Sigmoid colon (tissue), 7 donors: Measurements from ENCODE around the gene NUP188. TPM values are rescaled to one million over a fixed set of nuclear protein-coding genes. Genes with fewer than 3 reads are reported as not detected.
A peak's percentile ranks its signal among the peaks of the same experiment; 100 is the strongest.

Experiments used
- DNase-seq: peaks from one replicate; pipeline ENCODE4 v3.0.0-alpha.2; 2019
- H3K27ac ChIP-seq, 4 donors: fragments of 200-600 bp; sonication (generic); one replicate each; pipeline ENCODE4 v1.5.1; 2016 to 2019; ENCODE audit warnings: mild to moderate bottlenecking in 1 of 4
- H3K27me3 ChIP-seq, 3 donors: fragments of 200-600 bp; sonication (generic); one replicate each; pipeline ENCODE4 v1.5.1; 2019; ENCODE audit warnings: mild to moderate bottlenecking in 1 of 3
- H3K36me3 ChIP-seq, 4 donors: fragments of 200-600 bp; sonication (generic); one replicate each; pipeline ENCODE4 v1.5.1; 2016 to 2019
- H3K4me1 ChIP-seq, 4 donors: fragments of 200-600 bp; sonication (generic); one replicate each; pipeline ENCODE4 v1.5.1; 2017 to 2019
- H3K4me3 ChIP-seq, 4 donors: fragments of 200-600 bp; sonication (generic); one replicate each; pipeline ENCODE4 v1.5.1; 2017 to 2019; ENCODE audit warnings: mild to moderate bottlenecking in 2 of 4, moderate library complexity in 1 of 4
- H3K9me3 ChIP-seq, 4 donors: fragments of 200-600 bp in 3 of 4; sonication (generic) in 3 of 4; one replicate each; pipeline versions ENCODE4 v1.5.1 to v1.6.1; 2013 to 2019
- CTCF ChIP-seq, 4 experiments: fragments of 450-650 bp in 3 of 4; fragments of 200-600 bp in 1 of 4; IDR thresholded peaks; one replicate each; pipeline ENCODE4 v1.5.1; 2016 to 2019; ENCODE audit warnings: antibody characterized with exemption in 4 of 4, mild to moderate bottlenecking in 3 of 4, moderate library complexity in 2 of 4
- EP300 ChIP-seq, 4 donors: sonication (generic); formaldehyde crosslinking; IDR thresholded peaks; one replicate each; pipeline ENCODE4 v1.6.1; 2017; ENCODE audit warnings: antibody characterized with exemption in 4 of 4
- POLR2A ChIP-seq, 2 donors: fragments of 450-650 bp; IDR thresholded peaks; one replicate each; pipeline ENCODE4 v1.6.1; 2016; ENCODE audit warnings: antibody characterized with exemption in 2 of 2, mild to moderate bottlenecking in 2 of 2, moderate library complexity in 2 of 2
- POLR2AphosphoS5 ChIP-seq, 4 donors: sonication (generic); formaldehyde crosslinking; IDR thresholded peaks; one replicate each; pipeline ENCODE4 v1.6.1; 2017; ENCODE audit warnings: antibody characterized with exemption in 4 of 4
- WGBS, 2 donors: extraction: QIAGEN DNeasy Blood & Tissue Kit; methylation state at CpG; one replicate each; pipeline ENCODE4 v1.1.7; 2013; 5-methylcytosine and 5-hydroxymethylcytosine counted together
- intact Hi-C: fragments of 100-400 bp; cut with DNase I; formaldehyde crosslinking; loops from one replicate; pipeline ENCODE4 v1.15.1; 2023
- polyA plus RNA-seq, 3 donors: library from polyadenylated mRNA; stranded (reverse); fragments of 200-250 nt; gene quantifications; one replicate each; pipeline ENCODE4 v1.2.3, GENCODE V29; 2013
- total RNA-seq, 4 donors: library from RNA; depleted of rRNA; stranded (reverse); fragments of >200 nt; gene quantifications; one replicate each; pipeline ENCODE4 v1.1.0, GENCODE V29; 2016
- donor health status: healthy with polysubstance abuse.
- donor health status: Bipolar disorder and iron deficiency.
- donor health status: healthy.

NUP188 gene
- total and polyA plus RNA-seq, 7 donors = 3.7 to 28.8 (median 21.3) TPM

GRCh38 chr9:128987805-128988204 is 40.3 kb downstream of the NUP188 start:
- Histone ChIP-seq H3K27me3 (no peaks in the 10 kb centered on the region), H3K9me3 (no peaks in the 10 kb centered on the region), H3K27ac (peak overlapping the region in 3 of 4 donors; percentile 37 to 65 (median 50)), H3K4me1 (peaks cover 0 to 11% (median 8%) of the 10 kb centered on the region in 4 donors), H3K36me3 (peaks cover 0 to 100% (median 45%) of the 10 kb centered on the region in 4 donors), H3K4me3 (peak overlapping the region in 1 of 4 donors; percentile 14)
- TF ChIP-seq CTCF (IDR thresholded peaks at IDR 0.05) (no peak), POLR2AphosphoS5 (IDR thresholded peaks at IDR 0.05) (peak in 3 of 4 donors; percentile 43 to 56 (median 56))
- DNase-seq = no peak
- 91 to 95% methylated on average over 5 of the region's 5 CpGs for WGBS, 2 donors
- intact Hi-C loops = no loop called here

- H3K4me3 ChIP-seq = no peak overlapping the region
- no peak for DNase-seq
- no peak for TF ChIP-seq CTCF (IDR thresholded peaks at IDR 0.05)
- no peak for TF ChIP-seq POLR2A (IDR thresholded peaks at IDR 0.05)
- TF ChIP-seq POLR2AphosphoS5 (IDR thresholded peaks at IDR 0.05) = no peak
- TF ChIP-seq EP300 (IDR thresholded peaks at IDR 0.05) = no peak
- 85% methylated on average over 7 of the region's 7 CpGs for WGBS, 2 donors
- intact Hi-C loops = no loop called here
- H3K4me1 ChIP-seq = peaks cover 0 to 2% (median under 1%) of the 10 kb centered on the region in 4 donors
- no peaks in the 10 kb centered on the region for H3K27me3 ChIP-seq
- H3K27ac ChIP-seq = no peak overlapping the region
- peaks cover 25 to 100% (median 59%) of the 10 kb centered on the region in 4 donors for H3K36me3 ChIP-seq
- H3K9me3 ChIP-seq = no peaks in the 10 kb centered on the region
Observed at GRCh38 chr9:128992995-128993394, 45.5 kb downstream of the NUP188 start.

GRCh38 chr9:128995791-128996190 is 48.3 kb downstream of the NUP188 start:
- 87 to 89% methylated on average over 5 of the region's 5 CpGs for WGBS, 2 donors
- peak; percentile 22 for DNase-seq
- Histone ChIP-seq H3K27me3 (no peaks in the 10 kb centered on the region), H3K4me3 (no peak overlapping the region), H3K9me3 (no peaks in the 10 kb centered on the region), H3K4me1 (no peaks in the 10 kb centered on the region), H3K36me3 (peaks cover 38 to 100% (median 70%) of the 10 kb centered on the region in 4 donors), H3K27ac (no peak overlapping the region)
- TF ChIP-seq POLR2AphosphoS5 (IDR thresholded peaks at IDR 0.05) (no peak), EP300 (IDR thresholded peaks at IDR 0.05) (no peak), CTCF (IDR thresholded peaks at IDR 0.05) (no peak), POLR2A (IDR thresholded peaks at IDR 0.05) (no peak)
- intact Hi-C loops = no loop called here

GRCh38 chr9:128998462-128998861 is 51.0 kb downstream of the NUP188 start:
- no peak overlapping the region for H3K4me3 ChIP-seq
- WGBS, 2 donors = 96% methylated on average over 6 of the region's 6 CpGs
- no peak for DNase-seq
- no peak for TF ChIP-seq POLR2A (IDR thresholded peaks at IDR 0.05)
- intact Hi-C loops = no loop called here
- no peaks in the 10 kb centered on the region for H3K9me3 ChIP-seq
- no peaks in the 10 kb centered on the region for H3K4me1 ChIP-seq
- peaks cover 33 to 100% (median 82%) of the 10 kb centered on the region in 4 donors for H3K36me3 ChIP-seq
- no peaks in the 10 kb centered on the region for H3K27me3 ChIP-seq
- no peak overlapping the region for H3K27ac ChIP-seq

GRCh38 chr9:128999581-129000206 is 52.2 kb downstream of the NUP188 start:
- 92% methylated on average over 13 of the region's 13 CpGs for WGBS, 2 donors
- intact Hi-C loops = no loop called here
- H3K27me3 ChIP-seq = no peaks in the 10 kb centered on the region
- H3K4me1 ChIP-seq = no peaks in the 10 kb centered on the region
- TF ChIP-seq POLR2AphosphoS5 (IDR thresholded peaks at IDR 0.05) (no peak), CTCF (IDR thresholded peaks at IDR 0.05) (no peak), EP300 (IDR thresholded peaks at IDR 0.05) (no peak), POLR2A (IDR thresholded peaks at IDR 0.05) (no peak)
- H3K4me3 ChIP-seq = no peak overlapping the region
- H3K27ac ChIP-seq = no peak overlapping the region
- no peaks in the 10 kb centered on the region for H3K9me3 ChIP-seq
- no peak for DNase-seq
- peaks cover 25 to 93% (median 72%) of the 10 kb centered on the region in 4 donors for H3K36me3 ChIP-seq
